Ishikawa (cell line): ENCODE results near the gene TMPRSS11E.

Source experiments
- FOXM1 ChIP-seq: IDR thresholded peaks from 2 replicates; pipeline ENCODE4 v1.6.1; 2012; ENCODE audit warnings: low read depth, borderline replicate concordance
- TAF1 ChIP-seq: IDR thresholded peaks from 2 replicates; pipeline ENCODE4 v1.6.1; 2012; ENCODE audit warnings: low read depth, mild to moderate bottlenecking
- TEAD4 ChIP-seq: IDR thresholded peaks from 2 replicates; pipeline ENCODE4 v1.6.1; 2012
- YY1 ChIP-seq: IDR thresholded peaks from 2 replicates; pipeline ENCODE4 v1.6.1; 2012; ENCODE audit warnings: low read depth
- TF ChIP-seq, protein P1 (sequence below): IDR thresholded peaks from 2 replicates; pipeline ENCODE4 v1.6.1; 2012; ENCODE audit warnings: low read depth, mild to moderate bottlenecking

DNA sequence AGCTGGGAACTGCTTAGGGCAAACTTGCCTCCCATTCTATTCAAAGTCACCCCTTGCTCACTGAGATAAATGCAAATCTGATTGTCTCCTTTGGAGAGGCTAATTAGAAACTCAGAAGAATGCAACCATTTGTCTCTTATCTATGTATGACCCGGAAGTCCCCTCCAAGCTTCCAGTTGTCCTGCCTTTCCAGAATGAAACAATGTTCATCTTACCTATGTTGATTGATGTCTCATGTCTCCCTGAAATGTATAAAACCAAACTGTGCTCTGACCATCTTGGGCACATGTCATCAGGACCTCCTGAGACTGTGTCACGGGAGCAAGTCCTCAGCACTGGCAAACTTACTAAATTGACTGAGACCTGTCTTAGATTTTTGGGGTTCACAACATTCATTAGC lies 37.1 kb upstream of the TMPRSS11E start:
- no peak for TF ChIP-seq YY1
- no peak for TF ChIP-seq FOXM1
- TF ChIP-seq, protein P1, sequence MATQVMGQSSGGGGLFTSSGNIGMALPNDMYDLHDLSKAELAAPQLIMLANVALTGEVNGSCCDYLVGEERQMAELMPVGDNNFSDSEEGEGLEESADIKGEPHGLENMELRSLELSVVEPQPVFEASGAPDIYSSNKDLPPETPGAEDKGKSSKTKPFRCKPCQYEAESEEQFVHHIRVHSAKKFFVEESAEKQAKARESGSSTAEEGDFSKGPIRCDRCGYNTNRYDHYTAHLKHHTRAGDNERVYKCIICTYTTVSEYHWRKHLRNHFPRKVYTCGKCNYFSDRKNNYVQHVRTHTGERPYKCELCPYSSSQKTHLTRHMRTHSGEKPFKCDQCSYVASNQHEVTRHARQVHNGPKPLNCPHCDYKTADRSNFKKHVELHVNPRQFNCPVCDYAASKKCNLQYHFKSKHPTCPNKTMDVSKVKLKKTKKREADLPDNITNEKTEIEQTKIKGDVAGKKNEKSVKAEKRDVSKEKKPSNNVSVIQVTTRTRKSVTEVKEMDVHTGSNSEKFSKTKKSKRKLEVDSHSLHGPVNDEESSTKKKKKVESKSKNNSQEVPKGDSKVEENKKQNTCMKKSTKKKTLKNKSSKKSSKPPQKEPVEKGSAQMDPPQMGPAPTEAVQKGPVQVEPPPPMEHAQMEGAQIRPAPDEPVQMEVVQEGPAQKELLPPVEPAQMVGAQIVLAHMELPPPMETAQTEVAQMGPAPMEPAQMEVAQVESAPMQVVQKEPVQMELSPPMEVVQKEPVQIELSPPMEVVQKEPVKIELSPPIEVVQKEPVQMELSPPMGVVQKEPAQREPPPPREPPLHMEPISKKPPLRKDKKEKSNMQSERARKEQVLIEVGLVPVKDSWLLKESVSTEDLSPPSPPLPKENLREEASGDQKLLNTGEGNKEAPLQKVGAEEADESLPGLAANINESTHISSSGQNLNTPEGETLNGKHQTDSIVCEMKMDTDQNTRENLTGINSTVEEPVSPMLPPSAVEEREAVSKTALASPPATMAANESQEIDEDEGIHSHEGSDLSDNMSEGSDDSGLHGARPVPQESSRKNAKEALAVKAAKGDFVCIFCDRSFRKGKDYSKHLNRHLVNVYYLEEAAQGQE, result no peak
- TF ChIP-seq TAF1, result no peak
- TF ChIP-seq TEAD4, result no peak
